Measurements from ENCODE around the gene PDLIM4. TPM values are rescaled to one million over a fixed set of nuclear protein-coding genes. Genes with fewer than 3 reads are reported as not detected.

Gene PDLIM4
- total RNA-seq, 4 donors from 2014 or later, result 16.5 to 79.2 (median 47.7) TPM

DNA sequence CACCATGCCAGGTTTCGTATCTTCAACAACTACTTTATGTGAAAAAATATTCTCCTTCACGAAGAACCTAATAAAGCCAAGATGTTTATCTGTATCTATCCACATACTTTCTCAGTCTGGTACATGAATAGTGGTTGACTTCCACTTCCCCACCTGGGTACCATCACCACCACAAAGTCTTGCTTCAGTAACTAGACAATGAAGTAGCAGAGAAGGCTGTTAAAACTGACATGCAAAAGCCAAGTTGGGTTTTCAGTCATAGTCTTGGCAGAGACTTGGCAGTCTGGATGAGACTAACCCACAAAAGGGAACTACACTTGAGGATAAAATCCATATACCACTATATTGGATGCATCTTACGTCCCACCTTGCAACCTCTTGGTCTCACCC, 34.9 kb upstream of the PDLIM4 start:
- Histone ChIP-seq H3K36me3 (peaks cover 0 to 8% (median 0%) of the 10 kb centered on the region in 3 donors), H3K4me3 (no peak overlapping the region), H3K4me1 (peaks cover 13 to 80% (median 58%) of the 10 kb centered on the region in 3 donors), H3K9me3 (no peaks in the 10 kb centered on the region), H3K27me3 (peaks cover 0 to 1% (median 0%) of the 10 kb centered on the region in 4 donors), H3K27ac (peak overlapping the region in 3 of 4 donors; percentile 74 to 83 (median 81))
- WGBS, 2 donors, result 80 to 93% methylated on average over 3 of the region's 3 CpGs
- intact Hi-C loops (cut with DNase I), result no loop called here
- DNase-seq, result no peak
- no peak for TF ChIP-seq POLR2A (IDR thresholded peaks at IDR 0.05)
- TF ChIP-seq, protein P1, sequence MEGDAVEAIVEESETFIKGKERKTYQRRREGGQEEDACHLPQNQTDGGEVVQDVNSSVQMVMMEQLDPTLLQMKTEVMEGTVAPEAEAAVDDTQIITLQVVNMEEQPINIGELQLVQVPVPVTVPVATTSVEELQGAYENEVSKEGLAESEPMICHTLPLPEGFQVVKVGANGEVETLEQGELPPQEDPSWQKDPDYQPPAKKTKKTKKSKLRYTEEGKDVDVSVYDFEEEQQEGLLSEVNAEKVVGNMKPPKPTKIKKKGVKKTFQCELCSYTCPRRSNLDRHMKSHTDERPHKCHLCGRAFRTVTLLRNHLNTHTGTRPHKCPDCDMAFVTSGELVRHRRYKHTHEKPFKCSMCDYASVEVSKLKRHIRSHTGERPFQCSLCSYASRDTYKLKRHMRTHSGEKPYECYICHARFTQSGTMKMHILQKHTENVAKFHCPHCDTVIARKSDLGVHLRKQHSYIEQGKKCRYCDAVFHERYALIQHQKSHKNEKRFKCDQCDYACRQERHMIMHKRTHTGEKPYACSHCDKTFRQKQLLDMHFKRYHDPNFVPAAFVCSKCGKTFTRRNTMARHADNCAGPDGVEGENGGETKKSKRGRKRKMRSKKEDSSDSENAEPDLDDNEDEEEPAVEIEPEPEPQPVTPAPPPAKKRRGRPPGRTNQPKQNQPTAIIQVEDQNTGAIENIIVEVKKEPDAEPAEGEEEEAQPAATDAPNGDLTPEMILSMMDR (IDR thresholded peaks at IDR 0.05), result no peak

DNA sequence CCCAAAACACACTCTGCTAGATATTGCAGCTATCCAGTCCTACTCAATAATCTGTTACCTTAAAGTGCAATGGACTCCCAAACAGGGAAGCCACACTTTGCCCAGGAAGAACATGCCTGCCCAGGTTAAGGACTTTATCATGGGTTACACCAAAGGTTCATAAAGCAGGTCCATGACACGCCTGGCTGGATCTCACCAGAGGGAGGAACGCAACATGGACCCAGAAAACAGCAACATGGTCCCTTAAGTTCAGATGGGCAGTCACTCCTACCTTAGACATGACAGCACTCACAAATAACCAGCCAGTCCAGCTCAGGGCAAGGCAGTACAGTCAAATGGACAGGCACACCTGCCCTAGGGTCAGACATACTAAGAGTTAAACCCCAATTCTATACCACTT, 33.6 kb upstream of the PDLIM4 start:
- Histone ChIP-seq H3K27me3 (peaks cover 0 to 10% (median 0%) of the 10 kb centered on the region in 4 donors), H3K27ac (peak overlapping the region; percentile 69 to 92 (median 83)), H3K36me3 (no peaks in the 10 kb centered on the region), H3K9me3 (no peaks in the 10 kb centered on the region), H3K4me3 (no peak overlapping the region), H3K4me1 (peaks cover 13 to 89% (median 62%) of the 10 kb centered on the region in 3 donors)
- intact Hi-C loops (cut with DNase I), result no loop called here
- TF ChIP-seq, protein P1 (IDR thresholded peaks at IDR 0.05), result no peak
- TF ChIP-seq POLR2A (IDR thresholded peaks at IDR 0.05), result no peak
- no peak for DNase-seq
- WGBS, 2 donors, result 79 to 94% methylated on average over 2 of the region's 2 CpGs

- H3K4me1 ChIP-seq, result peaks cover 13 to 88% (median 58%) of the 10 kb centered on the region in 3 donors
- H3K36me3 ChIP-seq, result no peaks in the 10 kb centered on the region
- peak overlapping the region; percentile 69 to 92 (median 83) for H3K27ac ChIP-seq
- H3K4me3 ChIP-seq, result no peak overlapping the region
- no peaks in the 10 kb centered on the region for H3K9me3 ChIP-seq
- H3K27me3 ChIP-seq, result peaks cover 0 to 10% (median 0%) of the 10 kb centered on the region in 4 donors
- TF ChIP-seq POLR2A (IDR thresholded peaks at IDR 0.05), result no peak
- TF ChIP-seq, protein P1 (IDR thresholded peaks at IDR 0.05), result no peak
- WGBS, 2 donors, result 20 to 60% methylated on average over 1 of the region's 1 CpG
- intact Hi-C loops (cut with DNase I), result no loop called here
- DNase-seq, result no peak
Measured at GRCh38 chr5:132224716-132225115, 32.8 kb upstream of the PDLIM4 start.

DNA sequence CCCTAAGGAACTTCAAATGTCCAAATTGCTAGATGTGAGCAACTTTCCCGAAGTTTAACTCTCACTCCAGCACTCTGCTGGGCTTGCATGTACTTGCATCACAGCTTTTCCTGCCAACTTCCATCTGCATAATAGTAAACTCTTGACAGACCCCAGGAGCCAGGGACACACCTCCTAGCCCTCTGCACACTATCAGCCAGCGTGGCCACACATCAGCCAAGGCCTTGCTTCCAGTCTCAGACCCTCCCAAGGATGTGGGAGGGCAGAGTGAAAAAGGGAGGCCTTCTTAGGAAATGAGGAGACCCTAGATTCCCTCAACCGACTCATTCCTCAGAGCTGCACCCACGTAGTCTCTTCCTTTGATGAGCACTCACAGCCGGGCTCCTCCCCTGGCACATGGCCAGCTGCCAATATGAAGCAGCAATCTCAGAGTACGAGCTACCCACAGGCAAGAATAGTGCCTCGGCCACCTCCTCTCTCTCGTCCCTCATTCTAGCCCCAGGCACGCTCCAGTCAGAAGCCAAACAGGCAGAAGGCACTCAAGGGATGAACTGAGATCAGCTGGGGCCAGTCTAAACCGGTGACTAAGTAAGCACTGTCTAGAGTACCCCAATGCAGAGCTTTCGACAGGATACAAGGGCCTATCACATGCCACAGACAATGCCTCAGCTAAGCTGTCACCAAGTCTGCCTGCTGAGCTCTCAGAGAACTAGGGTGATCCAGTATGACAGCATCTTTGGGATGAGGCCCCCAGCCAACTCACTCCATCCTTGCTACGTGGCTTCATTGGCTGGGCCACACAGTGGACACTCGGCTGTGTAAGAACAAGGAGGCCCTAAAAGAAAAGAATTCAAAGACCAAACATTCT, 32.1 kb upstream of the PDLIM4 start:
- WGBS, 2 donors, result 25 to 29% methylated on average over 9 to 12 of the region's 13 CpGs
- Histone ChIP-seq H3K36me3 (no peaks in the 10 kb centered on the region), H3K27ac (peak overlapping the region; percentile 69 to 92 (median 83)), H3K9me3 (no peaks in the 10 kb centered on the region), H3K4me3 (peak overlapping the region in 2 of 4 donors; percentile 3 to 24), H3K27me3 (peaks cover 0 to 10% (median 0%) of the 10 kb centered on the region in 4 donors), H3K4me1 (peaks cover 13 to 81% (median 55%) of the 10 kb centered on the region in 3 donors)
- intact Hi-C loops (cut with DNase I), result no loop called here
- TF ChIP-seq, protein P1 (IDR thresholded peaks at IDR 0.05), result no peak
- TF ChIP-seq POLR2A (IDR thresholded peaks at IDR 0.05), result no peak
- no peak for DNase-seq
